HepG2 (cell line): ENCODE measurements around the gene E2F3. TPM values are rescaled to one million over a fixed set of nuclear protein-coding genes. Genes with fewer than 3 reads are reported as not detected.

Source experiments
- CAMTA2 ChIP-seq: sonication (generic); formaldehyde crosslinking; IDR thresholded peaks from 2 replicates; pipeline ENCODE4 v1.4.0; 2020; ENCODE audit warnings: mild to moderate bottlenecking, missing genetic modification reagents, borderline replicate concordance
- CEBPB ChIP-seq: IDR thresholded peaks from 2 replicates; pipeline ENCODE4 v1.6.1; 2011; ENCODE audit warnings: low read depth, low read length, improper control_type of control experiment, borderline replicate concordance
- CHD4 ChIP-seq: fragments of 200-600 bp; sonication (generic); IDR thresholded peaks from 2 replicates; pipeline ENCODE4 v1.7.0; 2017; ENCODE audit warnings: mild to moderate bottlenecking, low read length, borderline replicate concordance
- CTCF ChIP-seq: sonication (generic); formaldehyde crosslinking; IDR thresholded peaks from 2 replicates; pipeline ENCODE4 v1.5.0; 2020; ENCODE audit warnings: mild to moderate bottlenecking, missing genetic modification reagents, moderate library complexity
- DMTF1 ChIP-seq: sonication (generic); formaldehyde crosslinking; IDR thresholded peaks from 2 replicates; pipeline ENCODE4 v1.4.0; 2020; ENCODE audit warnings: mild to moderate bottlenecking, missing genetic modification reagents
- HDAC6 ChIP-seq: fragments of 200-600 bp; sonication (generic); IDR thresholded peaks from 2 replicates; pipeline ENCODE4 v1.7.0; 2017; ENCODE audit warnings: mild to moderate bottlenecking, antibody characterized with exemption, low read length, low read depth
- KLF15 ChIP-seq: sonication (generic); formaldehyde crosslinking; IDR thresholded peaks from 2 replicates; pipeline ENCODE4 v1.8.1; 2023; ENCODE audit warnings: borderline replicate concordance, mild to moderate bottlenecking, inconsistent platforms, missing genetic modification reagents, mixed read lengths
- LCORL ChIP-seq, 2 experiments: fragments of 450-650 bp in 1 of 2; sonication (generic) in 1 of 2; formaldehyde crosslinking in 1 of 2; IDR thresholded peaks; 2 replicates each; pipeline versions ENCODE4 v1.5.0 to v1.6.1; 2017 to 2020; ENCODE audit warnings: antibody characterized with exemption in 1 of 2, missing genetic modification reagents in 1 of 2
- MXD4 ChIP-seq: IDR thresholded peaks from 2 replicates; pipeline ENCODE4 v1.6.1; 2016; ENCODE audit warnings: mild to moderate bottlenecking, missing biosample characterization, missing genetic modification reagents
- SRSF9 ChIP-seq: fragments of 200-400 bp; formaldehyde crosslinking; IDR thresholded peaks from 2 replicates; pipeline ENCODE4 v1.6.1; 2018; ENCODE audit warnings: borderline replicate concordance, mild to moderate bottlenecking, low read depth, low read length; ENCODE audit not compliant: insufficient read depth, poor library complexity, severe bottlenecking
- STAG1 ChIP-seq: sonication (generic); formaldehyde crosslinking; IDR thresholded peaks from 2 replicates; pipeline ENCODE4 v1.4.0; 2020; ENCODE audit warnings: missing genetic modification reagents
- ZBTB37 ChIP-seq: sonication (generic); formaldehyde crosslinking; IDR thresholded peaks from 2 replicates; pipeline ENCODE4 v1.4.0; 2020; ENCODE audit warnings: mild to moderate bottlenecking, missing genetic modification reagents
- ZNF296 ChIP-seq: sonication (generic); formaldehyde crosslinking; conservative IDR thresholded peaks from 2 replicates; pipeline ENCODE4 v1.5.0; 2020; ENCODE audit warnings: mild to moderate bottlenecking, missing genetic modification reagents
- ZNF432 ChIP-seq: sonication (generic); formaldehyde crosslinking; IDR thresholded peaks from 2 replicates; pipeline ENCODE4 v1.5.0; 2020; ENCODE audit warnings: missing genetic modification reagents, mild to moderate bottlenecking, borderline replicate concordance
- ZNF512B ChIP-seq: sonication (generic); formaldehyde crosslinking; IDR thresholded peaks from 2 replicates; pipeline ENCODE4 v1.5.1; 2020; ENCODE audit warnings: missing genetic modification reagents, mild to moderate bottlenecking, borderline replicate concordance
- ZNF7 ChIP-seq: IDR thresholded peaks from 2 replicates; pipeline ENCODE4 v1.6.1; 2016; ENCODE audit warnings: missing biosample characterization, missing genetic modification reagents
- ZNF773 ChIP-seq: sonication (generic); formaldehyde crosslinking; IDR thresholded peaks from 2 replicates; pipeline ENCODE4 v1.4.0; 2020; ENCODE audit warnings: missing genetic modification reagents, borderline replicate concordance
- ZZZ3 ChIP-seq: sonication (generic); formaldehyde crosslinking; IDR thresholded peaks from 2 replicates; pipeline ENCODE4 v1.4.0; 2020; ENCODE audit warnings: missing genetic modification reagents, mild to moderate bottlenecking, borderline replicate concordance
- polyA plus RNA-seq, 8 experiments: library from polyadenylated mRNA; depleted of rRNA in 3 of 8; stranded (reverse) in 7 of 8; unstranded in 1 of 8; fragments of >200 nt; fragmentation: Illumina TruSeq in 4 of 8; extraction: Trizol in 4 of 8; gene quantifications; 2 replicates each; pipeline versions ENCODE4 v1.2.1 to v1.2.3, GENCODE V29; 2011 to 2016; ENCODE audit warnings: low read depth in 4 of 8, missing spikeins in 1 of 8, mixed read lengths in 1 of 8; ENCODE audit not compliant: insufficient read depth in 1 of 8
- total RNA-seq, 5 experiments: library from RNA; depleted of rRNA; stranded (reverse); fragments of >200 nt; fragmentation: Illumina TruSeq; extraction: Trizol; gene quantifications; 2 replicates each; pipeline ENCODE4 v1.2.3, GENCODE V29; 2016; ENCODE audit warnings: low read depth in 1 of 5

The E2F3 gene
- total and polyA plus RNA-seq, 2 of the 13 experiments (the other 11 are each of a cell fraction or from before 2014, with no cell fraction given): 8.5 to 12.7 TPM

GRCh38 chr6:20400456-20401204, 1.0 kb upstream of the E2F3 start (continued):
- TF ChIP-seq CTCF (peak; percentile 56), DMTF1 (no peak), ZNF296 (CRISPR knock-in tag) (no peak), KLF15 (CRISPR knock-in tag) (no peak), ZNF773 (CRISPR knock-in tag) (no peak), LCORL (IDR thresholded peaks at IDR 0.05) (no peak), LCORL (CRISPR knock-in tag; IDR thresholded peaks at IDR 0.05) (peak; percentile 65; the same call in 1 of the 2 replicates), MXD4 (CRISPR knock-in tag) (no peak), ZNF432 (CRISPR knock-in tag) (no peak), SRSF9 (no peak), HDAC6 (no peak), STAG1 (CRISPR knock-in tag) (peak; percentile 30; the same call in 1 of the 2 replicates), ZNF512B (0 out of 2 replicates have a peak, but pooled peaks have one; percentile 3), CAMTA2 (CRISPR knock-in tag) (no peak), ZNF7 (CRISPR knock-in tag) (no peak), CEBPB (peak; percentile 58; the same call in 1 of the 2 replicates), ZBTB37 (CRISPR knock-in tag) (no peak), CHD4 (peak; percentile 66; the same call in 1 of the 2 replicates), ZZZ3 (CRISPR knock-in tag) (no peak)
